Stimulated activated CD4-positive, alpha-beta T cell treated with anti-CD3 and anti-CD28 coated beads, Interleukin-1b, Interleukin-23, amount 100 ng/mL, for 4 hours (primary cell): ENCODE data around the gene RPL32.
"Not testable (repeated sequence)": the region's sequence is repeated elsewhere in the genome, so short reads cannot be mapped to it uniquely, and the experiment has no call there.

Source experiments
- DNase-seq, 2 donors: peaks; one replicate each; pipeline ENCODE4 v3.0.0-alpha.2; 2020; ENCODE audit warnings: low read depth in 2 of 2

The RPL32 gene

DNA sequence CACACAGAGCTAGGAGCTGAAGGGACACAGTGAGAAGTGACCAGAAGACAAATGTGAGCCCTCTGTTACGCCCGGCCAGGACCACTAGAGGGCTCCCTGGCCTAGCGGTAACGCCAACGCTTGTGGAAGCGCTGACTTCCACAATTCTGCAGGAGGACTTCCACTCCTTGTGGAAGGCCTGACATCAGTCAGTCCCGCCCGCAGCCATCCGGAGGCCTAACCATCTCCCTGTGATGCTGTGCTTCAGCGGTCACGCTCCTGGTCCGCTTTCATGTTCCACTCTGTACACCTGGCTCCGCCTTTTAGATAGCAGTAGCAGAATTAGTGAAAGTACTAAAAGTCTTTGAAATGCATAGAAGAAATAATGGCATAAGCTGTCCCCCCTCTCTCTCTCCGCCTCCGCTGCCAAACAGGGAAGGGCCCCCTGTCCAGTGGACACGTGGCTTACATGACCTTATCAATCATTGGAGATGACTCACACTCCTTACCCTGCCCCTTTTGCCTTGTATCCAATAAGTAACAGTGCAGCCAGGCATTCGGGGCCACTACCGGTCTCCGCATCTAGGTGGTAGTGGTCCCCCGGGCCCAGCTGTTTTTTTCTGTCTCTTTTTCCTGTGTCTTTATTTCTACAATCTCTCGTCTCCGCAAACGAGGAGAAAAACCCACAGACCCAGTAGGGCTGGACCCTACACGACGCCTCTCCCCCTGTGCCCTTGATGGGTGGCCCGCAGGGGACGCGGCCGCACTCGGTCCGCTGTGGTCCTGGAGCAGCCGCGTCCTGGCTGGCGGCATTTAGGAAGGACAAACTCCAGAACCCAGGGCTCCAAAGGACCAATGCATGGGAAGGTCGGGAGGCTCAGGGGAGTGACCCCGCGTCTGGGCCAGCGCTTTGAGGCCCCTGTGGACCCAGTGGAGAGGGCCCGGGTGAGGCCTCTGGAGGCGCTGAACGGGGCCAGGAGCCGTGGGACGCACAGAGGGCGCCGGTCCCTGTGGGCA lies 27.0 kb upstream of the RPL32 start:
- peak; percentile 37 to 51 for DNase-seq

DNA sequence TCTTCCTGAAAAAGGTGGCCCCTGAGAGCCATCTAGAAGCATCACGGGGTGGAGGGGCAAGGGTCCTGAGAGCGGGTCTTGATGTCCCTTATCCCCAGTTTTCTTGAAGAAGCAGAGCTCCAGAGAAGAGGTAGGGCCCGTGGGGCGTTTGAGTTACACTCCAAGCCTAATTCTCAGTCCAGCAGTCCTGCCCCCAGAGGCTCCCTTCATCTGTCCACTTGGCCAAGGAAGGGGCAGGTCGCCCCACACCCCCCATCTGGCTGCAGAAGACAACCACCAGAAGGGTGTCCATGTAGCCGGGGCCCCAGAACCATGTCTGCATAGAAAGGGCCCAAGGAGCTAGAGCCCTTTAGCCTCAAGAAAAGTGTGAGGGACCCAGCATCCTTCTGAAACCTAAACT lies 25.5 kb upstream of the RPL32 start:
- no peak for DNase-seq

DNA sequence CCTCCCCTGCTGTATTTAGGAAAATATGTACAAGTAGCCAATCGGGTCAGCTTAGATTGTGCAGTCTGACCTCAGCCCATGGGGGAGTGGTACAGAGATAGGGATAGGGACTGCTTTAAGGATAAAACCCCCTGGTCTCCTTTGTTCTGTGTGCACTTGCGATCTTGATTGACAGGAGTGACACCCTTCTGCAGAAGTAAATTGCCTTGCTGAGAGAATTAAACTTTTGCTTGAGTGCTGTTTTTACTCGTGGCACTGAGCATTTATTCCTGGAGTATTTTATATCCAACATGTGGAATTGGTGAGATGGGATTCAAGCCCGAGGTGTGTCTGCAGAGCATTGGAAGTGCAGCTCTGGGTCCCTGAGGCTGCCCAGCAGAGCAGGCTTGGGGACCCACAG lies 23.9 kb upstream of the RPL32 start:
- DNase-seq = no peak

DNA sequence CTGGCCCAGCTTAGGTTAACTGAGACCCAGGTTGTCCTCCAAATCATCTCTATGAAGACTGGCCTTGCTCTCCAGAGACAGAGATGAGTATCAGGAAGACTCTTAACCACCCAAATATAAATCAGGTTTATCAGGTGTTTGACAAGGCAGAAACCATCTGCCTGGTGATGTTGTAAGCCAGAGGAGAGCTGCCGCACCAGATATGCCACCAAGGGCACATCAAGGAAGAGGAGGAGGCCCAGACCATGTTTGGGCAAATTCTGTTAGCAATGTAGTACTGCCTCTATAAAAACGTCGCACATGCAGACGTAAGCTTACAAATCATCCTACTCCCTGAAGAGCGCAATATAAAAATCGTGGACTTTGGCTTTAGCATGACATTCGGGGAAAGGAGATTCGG lies 21.0 kb upstream of the RPL32 start:
- no peak for DNase-seq

DNA sequence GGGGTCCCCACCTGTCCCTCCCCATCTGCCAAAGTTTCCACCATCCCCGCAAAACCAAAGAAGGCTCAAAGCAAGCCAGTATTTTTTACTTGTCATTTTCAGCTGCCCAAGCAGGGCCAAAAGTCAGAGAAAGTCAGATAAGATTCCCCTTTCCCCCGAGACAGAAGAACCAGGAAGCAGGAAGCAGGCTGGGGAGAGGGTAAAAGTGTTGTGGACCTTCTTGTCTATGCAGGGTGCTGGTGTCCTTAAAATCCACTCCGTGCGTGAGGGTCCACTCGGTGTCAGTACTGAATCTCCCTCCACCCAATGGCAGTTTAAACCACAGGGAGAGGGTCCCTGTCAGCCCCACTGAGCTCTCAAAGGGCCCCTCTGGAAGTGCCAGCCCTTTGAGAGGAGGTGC lies 20.2 kb upstream of the RPL32 start:
- no peak for DNase-seq

DNA sequence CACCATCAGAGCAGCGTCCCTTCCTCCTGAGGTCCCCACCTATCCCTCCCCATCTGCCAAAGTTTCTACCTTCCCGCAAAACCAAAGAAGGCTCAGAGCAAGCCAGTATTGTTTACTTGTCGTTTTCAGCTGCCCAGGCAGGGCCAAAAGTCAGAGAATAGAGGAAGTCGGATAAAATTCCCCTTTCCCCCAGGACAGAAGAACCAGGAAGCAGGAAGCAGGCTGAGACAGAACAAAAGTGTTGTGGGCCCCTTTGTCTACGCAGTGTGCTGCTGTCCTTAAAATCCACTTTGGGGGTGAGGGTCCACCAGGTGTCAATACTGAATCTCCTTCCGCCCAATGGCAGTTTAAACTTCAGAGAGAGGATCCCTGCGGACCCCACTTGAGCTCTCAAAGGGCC lies 18.5 kb upstream of the RPL32 start:
- DNase-seq = no peak

DNA sequence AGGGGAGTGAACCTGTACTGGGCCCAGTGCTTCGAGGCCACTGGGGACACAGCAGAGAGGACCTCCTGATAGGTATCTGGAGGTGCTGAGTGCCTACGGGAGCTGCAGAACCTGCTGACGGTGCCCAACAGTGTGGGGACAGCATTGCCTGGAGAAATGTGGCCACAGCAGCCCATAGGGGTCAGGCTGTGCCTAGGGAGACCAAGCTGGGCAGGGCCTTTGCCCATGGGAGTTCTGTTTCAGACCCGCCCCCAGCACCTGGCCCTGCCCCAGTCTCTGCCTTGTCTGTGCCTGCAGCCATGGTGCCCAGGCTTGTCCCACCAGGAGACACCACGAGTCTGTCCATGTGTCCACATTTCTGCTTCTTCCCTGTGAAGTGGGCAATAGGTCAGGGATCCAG lies 15.3 kb upstream of the RPL32 start:
- no peak for DNase-seq

DNA sequence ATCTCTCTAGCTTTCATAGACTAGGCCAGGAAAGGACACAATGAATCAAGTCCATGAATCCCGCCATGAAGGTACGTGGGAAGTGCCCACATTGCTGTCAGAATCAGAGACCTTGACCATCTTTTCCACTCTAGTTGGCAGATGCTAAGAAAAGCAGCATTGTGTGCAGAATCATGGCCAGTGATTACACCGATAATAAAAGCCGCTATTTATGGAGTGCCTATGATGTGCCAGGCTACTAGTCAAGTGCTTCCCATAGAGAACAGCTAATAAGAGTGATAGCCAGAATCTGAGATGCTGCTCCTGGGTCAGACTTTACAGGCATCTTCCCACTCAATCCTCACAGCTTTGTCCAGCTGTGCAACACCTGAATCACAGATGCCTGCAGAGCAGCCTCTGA lies 13.2 kb upstream of the RPL32 start:
- DNase-seq = no peak

DNA sequence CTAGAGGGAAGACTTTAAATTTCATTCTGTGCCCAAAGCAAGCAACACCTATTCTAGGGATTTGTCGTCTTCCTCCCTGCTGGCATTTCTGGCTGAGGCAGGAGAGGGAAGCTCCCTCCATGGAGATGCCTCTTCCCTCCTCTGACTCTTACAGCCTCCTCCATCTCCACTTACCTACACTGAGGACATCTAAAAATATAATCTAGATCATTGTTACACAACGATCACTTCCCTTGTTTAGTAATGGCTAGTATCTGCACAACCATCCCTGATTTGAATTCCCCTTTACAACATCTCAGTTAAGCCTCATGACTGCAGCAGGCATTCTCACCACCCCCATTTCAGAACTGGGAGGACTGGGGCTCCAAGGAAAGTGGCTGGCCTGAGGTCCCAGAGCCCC lies 12.5 kb upstream of the RPL32 start:
- DNase-seq = not testable (repeated sequence)

DNA sequence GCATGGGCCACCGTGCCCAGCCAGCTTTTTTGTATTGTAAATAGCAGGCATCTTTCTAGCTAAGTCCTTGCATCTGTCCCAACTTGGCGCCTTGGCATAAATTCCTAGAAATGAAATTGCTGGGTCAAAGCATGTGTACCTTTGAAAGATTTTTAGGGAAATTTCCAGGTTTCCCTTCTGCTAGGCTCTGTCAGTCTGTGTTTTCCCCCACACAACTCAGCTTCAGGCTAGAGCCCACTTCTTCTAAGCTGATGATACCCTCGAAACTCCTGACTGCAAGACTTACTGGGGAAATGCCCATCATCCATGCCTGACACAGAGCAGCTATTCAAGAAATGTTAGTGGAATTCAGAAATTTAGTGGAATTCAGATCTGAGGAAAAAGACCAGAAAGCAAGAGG lies 10.8 kb upstream of the RPL32 start:
- no peak for DNase-seq

DNA sequence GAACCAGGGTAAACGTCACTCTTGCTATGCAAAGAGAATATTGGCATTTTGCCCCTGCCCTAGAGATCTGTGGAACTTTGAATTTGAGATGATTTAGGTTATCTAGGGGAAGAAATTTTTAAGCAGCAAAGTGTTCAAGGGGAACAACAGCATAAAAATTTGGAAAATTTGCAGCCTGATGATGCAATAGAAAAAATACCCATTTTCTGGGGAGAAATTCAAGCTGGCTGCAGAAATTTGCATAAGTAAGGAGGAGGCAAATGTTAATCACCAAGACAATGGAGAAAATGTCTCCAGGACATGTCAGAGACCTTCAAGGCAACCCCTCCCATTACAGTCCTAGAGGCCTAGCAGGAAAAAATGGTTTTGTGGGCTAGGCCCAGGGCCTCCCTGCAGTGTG lies 4.4 kb upstream of the RPL32 start:
- DNase-seq = no peak

DNA sequence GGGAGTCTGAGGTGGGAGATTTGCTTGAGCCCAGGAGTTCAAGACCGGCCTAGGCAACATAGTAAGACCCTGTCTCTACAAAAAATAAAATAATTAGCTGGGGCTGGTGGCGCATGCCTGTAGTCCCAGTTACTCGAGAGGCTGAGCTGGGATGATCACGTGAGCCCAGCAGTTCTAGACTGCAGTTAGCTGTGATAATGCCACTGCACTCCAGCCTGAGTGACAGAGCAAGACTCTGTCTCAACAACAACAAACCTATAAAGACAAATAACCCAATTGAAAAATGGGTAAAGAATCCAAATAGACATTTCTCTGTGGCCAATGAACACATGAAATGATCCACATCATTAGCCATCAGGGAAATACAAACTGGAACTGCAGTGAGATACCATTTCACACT lies 1.1 kb upstream of the RPL32 start:
- no peak for DNase-seq

DNA sequence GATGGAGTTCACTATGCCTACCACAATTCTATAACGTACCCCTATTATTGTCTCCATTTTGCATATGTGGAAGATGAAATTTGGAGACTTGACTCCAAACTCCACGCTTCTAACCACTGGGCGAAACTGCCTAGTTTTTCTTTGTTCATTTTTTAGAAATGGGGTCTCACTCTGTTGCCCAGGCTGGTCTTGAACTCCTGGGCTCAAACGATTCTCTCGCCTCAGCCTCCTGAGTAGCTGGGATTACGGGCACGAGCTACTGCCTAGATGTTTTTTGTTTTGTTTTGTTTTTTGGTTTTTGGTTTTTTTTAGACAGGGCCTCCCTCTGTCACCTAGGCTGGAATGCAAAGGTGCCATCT lies 584 bp upstream of the RPL32 start:
- no peak for DNase-seq

DNA sequence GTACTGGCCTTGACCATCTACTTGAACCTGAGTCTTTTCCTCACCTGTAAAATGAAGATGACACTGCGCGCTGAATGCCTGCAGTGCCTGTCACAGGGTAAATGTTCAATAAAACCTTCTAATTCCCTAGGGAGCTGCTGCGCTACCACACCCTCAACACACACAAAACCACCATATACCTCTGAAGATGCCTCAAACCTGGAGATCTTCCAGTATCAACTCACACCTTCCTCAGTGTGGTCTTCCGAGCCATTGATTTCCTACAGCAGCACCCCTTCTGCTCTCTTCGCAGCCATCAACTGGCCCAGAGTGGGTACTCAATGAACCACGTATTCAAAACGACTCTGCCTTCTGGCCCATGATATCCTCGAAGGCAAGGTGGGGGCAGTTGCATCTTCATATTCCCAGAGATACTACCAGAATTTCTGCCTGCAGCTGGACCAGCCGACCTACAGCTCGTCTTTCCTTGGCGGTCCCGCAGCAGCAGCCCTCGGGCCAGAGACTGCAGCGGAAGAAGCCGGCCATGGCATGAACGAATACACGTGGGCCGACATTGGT lies 695 bp downstream of the RPL32 start:
- DNase-seq = no peak

DNA sequence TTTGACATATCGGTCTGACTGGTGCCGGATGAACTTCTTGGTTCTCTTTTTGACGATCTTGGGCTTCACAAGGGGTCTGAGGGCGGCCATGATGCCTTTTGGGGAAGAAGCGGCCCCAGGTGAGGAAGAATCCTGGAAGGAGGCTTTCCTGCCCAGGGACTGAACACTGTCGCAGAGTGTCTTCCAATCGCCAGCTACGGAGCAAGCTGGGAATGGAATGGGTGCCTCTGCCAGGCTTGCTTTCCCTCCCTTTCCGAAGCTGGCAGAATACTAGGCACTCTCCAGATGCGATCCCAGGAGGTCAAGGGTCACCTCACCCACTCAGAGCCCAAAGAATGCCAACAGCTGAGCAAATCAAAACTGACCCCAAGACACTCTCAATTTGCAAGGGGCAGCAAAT lies 1.2 kb downstream of the RPL32 start:
- DNase-seq = not testable (repeated sequence)

DNA sequence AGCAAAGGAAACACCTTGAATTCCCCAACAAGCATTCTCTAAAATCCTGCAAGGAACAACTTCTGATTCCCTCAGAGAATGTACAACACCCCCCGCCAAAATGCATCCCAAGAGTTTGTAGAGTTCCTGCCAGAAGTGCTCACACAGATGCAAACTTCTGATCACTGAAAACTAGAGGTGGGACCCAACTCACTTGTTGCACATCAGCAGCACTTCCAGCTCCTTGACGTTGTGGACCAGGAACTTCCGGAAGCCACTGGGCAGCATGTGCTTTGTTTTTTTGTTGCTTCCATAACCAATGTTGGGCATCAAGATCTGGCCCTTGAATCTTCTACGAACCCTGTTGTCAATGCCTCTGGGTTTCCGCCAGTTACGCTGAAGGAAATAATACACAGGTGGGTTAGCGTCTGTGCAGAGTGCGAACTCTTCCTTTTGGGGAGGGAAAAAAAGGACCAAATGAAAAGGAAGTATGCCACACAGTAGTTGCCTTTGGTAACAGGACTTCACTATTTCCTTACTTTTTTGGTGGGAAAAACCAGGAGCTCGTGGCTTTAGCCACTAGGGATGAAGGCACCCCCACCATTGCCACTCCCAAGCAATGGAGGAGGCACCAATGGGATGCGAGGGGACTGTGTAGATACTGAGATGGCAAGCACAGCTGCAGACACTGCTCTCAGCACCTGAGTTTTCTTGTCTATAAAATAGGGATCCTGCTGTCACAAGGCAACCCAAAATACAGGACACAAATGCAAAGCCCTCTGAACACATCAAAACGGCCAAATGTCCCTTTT lies 2.0 kb downstream of the RPL32 start:
- DNase-seq = no peak

DNA sequence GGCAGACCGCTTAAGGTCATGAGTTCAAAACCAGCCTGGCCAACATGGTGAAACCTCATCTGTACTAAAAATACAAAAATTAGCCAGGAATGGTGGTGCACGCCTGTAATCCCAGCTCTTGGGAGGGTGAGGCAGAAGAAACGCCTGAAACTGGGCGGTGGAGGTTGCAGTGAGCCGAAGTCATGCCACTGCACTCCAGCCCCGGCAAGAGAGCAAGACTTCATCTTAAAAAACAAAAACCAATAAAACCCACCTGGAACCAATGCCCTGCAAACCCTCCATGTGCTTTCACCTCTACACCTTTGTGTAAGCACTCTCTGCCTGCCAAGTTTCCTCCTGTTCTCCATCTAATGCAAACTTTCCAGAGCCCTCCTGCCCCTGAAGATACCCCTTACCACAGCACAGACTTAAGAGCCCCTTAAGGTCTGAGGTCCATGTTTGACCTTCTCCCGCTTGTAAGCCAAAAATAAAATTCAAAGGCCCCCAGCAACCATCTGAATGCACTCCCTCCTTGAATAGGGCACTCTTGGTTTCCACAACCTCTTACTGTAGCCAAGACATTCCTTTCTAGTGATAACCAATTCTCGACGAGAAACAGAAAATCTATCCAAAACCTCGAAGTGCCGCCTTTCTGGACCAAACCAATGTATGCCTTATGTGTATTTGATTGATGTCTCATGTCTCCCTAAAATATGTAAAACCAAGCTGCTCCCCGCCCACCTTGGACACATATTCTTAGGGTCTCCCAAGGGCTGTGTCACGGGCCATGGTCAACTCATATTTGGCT lies 3.0 kb downstream of the RPL32 start:
- DNase-seq = no peak

DNA sequence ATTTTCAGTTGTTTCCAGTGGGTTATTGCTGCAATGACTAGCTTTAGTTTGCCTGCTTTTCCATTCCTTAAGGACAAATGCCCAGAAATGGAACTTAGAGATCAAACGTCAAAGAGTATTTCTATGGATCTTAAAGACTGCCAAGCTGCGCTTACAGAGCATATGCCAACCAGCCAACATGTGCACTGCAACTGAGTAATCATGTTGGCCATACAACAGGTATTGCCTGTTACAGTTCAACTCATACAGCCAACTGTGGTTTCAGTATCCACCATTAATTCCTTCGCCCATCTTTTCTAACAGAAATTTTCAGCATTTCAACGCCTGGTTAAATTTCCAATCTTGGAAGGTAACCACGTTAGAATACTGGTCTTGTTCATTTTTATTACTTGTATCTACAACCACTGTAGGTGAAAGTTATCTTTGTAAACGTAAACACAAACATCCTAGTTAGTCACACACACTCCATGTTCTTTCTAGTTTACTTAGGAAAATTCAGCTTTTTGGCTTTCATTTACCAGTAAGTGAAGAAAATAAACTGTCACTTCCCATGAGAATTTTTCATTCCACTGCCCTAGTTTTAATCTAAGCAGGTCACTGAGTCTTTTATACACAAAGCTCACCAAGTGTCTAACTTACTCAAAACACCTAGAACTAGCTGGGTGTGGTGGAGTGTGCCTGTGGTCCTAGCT lies 3.9 kb downstream of the RPL32 start:
- DNase-seq = no peak

DNA sequence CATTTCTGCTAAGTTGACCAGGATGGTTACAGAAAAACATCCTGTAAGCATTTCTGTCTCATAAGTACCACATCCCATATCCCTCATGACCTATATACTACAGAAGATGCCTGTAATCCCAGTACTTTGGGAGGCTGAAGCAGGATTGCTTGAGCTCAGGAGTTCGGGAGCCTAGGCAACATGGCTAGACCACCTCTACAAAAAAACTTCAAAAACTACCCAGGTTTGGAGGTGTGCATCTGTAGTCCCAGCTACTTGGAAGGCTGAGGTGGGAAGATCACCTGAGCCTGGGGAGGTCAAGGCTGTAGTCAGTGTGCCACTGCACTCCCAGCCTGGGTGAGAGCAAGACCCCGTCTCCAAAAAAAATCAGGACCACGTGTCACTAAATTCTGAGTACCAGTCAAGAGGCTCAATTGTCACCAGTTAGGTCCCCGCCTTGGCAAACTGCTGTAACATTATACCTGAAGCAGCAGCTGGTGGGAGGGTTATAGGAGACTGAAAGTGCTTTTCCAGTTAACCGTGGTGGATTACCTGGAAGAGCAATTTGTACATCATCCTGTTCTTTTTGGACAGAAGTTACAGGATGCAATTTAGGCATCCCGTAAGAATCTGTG lies 6.2 kb downstream of the RPL32 start:
- DNase-seq = no peak

DNA sequence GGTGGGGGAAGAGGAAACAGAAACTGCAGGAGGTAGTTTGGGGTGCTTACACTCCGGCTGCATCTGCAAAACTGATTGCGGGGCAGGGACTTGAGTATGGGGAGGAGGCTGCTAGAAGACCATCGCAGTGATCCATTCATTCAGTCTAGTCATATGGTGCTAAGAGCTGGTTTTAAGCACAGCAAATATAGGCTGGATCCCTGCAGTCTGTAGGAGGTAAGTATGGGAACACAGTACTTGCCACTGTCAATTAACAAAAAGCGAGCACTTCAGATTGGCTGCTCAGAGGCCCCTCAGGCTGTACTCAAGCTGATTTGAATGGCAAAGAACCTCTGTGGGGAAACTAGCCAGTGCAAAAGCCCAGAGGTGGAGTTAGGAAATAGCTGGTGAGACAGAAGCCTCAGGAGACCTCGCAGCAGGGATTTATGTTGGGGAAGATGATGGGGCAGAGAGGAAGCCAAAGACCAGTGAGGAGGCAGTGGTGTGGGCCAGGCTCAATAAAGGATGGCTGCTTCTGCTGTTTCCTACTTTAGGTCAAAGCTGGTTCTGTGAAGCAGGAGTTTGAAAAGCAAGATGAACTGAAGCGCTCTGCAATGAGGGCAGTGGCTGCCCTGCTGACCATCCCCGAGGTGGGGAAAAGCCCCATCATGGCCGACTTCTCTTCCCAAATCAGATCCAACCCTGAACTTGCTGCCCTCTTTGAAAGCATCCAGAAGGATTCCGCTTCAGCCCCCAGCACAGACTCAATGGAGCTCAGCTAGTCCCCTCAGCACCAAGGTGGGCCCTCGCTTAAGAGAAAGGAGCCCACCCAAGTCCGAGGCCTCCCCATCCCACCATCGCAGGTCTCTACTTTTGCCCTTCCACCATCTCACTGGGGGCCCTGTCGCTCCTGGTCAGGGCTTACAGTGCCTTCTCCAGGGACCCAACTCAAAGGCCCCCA lies 7.9 kb downstream of the RPL32 start:
- no peak for DNase-seq
